ENCODE data around the gene FBXO27. TPM values are rescaled to one million over a fixed set of nuclear protein-coding genes. Genes with fewer than 3 reads are reported as not detected.

Gene FBXO27
- total RNA-seq, 1 donor from 2014 or later = 6.0 TPM

GRCh38 chr19:39031368-39032062 is 834 bp downstream of the FBXO27 start:
- Mint-ChIP-seq H3K9me3 (ENCODE audit: unreplicated experiment) (no peaks in the 10 kb centered on the region), H3K27me3 (ENCODE audit: unreplicated experiment) (peaks cover 2% of the 10 kb centered on the region), H3K36me3 (ENCODE audit: unreplicated experiment) (peaks cover 3% of the 10 kb centered on the region), H3K27ac (ENCODE audit: unreplicated experiment) (no peak overlapping the region), H3K4me3 (ENCODE audit: unreplicated experiment) (peak overlapping the region; percentile 70), H3K4me1 (ENCODE audit: unreplicated experiment) (peaks cover 16% of the 10 kb centered on the region)
- peak; percentile 91 for DNase-seq (ENCODE audit: extremely low spot score, unreplicated experiment)
- TF ChIP-seq CTCF (IDR thresholded peaks at IDR 0.05) = no peak

DNA sequence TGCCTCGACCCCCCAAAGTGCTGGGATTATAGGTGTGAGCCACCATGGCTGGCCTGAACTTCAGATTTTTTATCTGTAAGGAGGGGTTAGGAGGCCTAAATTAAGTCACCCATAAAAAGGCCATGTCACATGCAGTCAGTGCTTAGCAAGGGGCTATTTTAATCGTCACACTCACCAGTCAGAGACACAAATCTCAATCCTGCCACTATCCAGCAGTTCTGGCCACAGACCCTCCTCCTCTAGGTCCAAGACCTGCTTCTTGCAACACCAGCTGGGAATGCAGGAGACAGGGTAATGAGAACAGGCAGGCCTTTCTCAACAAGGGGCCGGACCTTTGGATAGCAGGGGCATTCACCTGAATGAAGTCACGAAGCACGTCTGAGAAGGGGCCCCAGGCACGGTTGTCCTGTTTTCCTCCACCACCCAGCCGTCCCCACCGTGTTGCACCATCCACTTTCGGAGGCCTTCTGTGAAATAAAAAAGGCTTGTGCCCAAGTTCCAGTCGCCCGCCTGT is 1.4 kb downstream of the FBXO27 start:
- no peak overlapping the region for H3K27ac Mint-ChIP-seq (ENCODE audit: unreplicated experiment)
- peaks cover 2% of the 10 kb centered on the region for H3K27me3 Mint-ChIP-seq (ENCODE audit: unreplicated experiment)
- no peak for DNase-seq (ENCODE audit: extremely low spot score, unreplicated experiment)
- peaks cover 3% of the 10 kb centered on the region for H3K36me3 Mint-ChIP-seq (ENCODE audit: unreplicated experiment)
- H3K4me1 Mint-ChIP-seq (ENCODE audit: unreplicated experiment) = peaks cover 16% of the 10 kb centered on the region
- no peaks in the 10 kb centered on the region for H3K9me3 Mint-ChIP-seq (ENCODE audit: unreplicated experiment)
- TF ChIP-seq CTCF (IDR thresholded peaks at IDR 0.05) = no peak
- H3K4me3 Mint-ChIP-seq (ENCODE audit: unreplicated experiment) = peak overlapping the region; percentile 70

DNA sequence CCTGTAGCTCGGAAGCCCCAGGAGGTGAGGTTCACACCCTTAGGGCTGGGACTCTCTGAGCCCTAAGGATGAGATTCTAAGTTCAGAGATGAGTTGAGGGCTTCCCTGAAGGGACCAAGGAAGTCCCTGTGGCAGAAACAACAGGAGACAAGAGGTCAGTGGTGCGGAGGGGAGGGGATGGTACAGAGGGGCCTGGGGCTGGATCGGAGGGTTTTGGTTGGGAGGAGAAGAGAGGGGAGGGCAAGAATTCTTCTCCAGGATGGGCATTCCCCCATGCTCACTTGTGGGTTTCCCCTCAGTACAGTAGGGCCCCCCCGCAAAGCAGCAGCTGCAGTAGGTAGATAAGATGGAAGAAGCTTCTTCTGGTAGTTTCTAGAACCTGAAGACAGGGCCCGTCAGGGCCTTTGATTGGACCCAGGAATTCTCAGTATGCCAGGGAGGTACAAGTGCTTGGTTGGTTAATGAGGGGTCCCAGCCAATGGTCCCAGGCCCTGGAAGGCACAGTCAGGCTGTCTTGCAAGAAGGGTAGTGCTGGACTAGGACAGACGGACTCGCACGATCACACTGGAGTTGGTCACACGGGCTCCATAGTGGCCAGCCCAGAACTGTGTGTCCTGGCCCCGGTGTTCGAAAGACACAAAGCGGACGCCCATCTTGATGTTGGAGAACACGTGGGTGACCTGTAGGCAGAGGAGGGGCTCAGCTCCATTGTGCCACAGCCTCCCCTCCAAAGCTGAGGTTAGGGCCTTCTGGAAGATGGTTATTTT is 7.3 kb downstream of the FBXO27 start:
- H3K36me3 Mint-ChIP-seq (ENCODE audit: unreplicated experiment) = peaks cover 3% of the 10 kb centered on the region
- TF ChIP-seq CTCF (IDR thresholded peaks at IDR 0.05) = no peak
- H3K27ac Mint-ChIP-seq (ENCODE audit: unreplicated experiment) = no peak overlapping the region
- peaks cover 8% of the 10 kb centered on the region for H3K27me3 Mint-ChIP-seq (ENCODE audit: unreplicated experiment)
- no peaks in the 10 kb centered on the region for H3K9me3 Mint-ChIP-seq (ENCODE audit: unreplicated experiment)
- H3K4me3 Mint-ChIP-seq (ENCODE audit: unreplicated experiment) = no peak overlapping the region
- H3K4me1 Mint-ChIP-seq (ENCODE audit: unreplicated experiment) = no peaks in the 10 kb centered on the region
- DNase-seq (ENCODE audit: extremely low spot score, unreplicated experiment) = no peak

- H3K27me3 Mint-ChIP-seq (ENCODE audit: unreplicated experiment) = peaks cover 20% of the 10 kb centered on the region
- no peak for DNase-seq (ENCODE audit: extremely low spot score, unreplicated experiment)
- no peak overlapping the region for H3K4me3 Mint-ChIP-seq (ENCODE audit: unreplicated experiment)
- H3K36me3 Mint-ChIP-seq (ENCODE audit: unreplicated experiment) = no peaks in the 10 kb centered on the region
- H3K9me3 Mint-ChIP-seq (ENCODE audit: unreplicated experiment) = no peaks in the 10 kb centered on the region
- no peak for TF ChIP-seq CTCF (IDR thresholded peaks at IDR 0.05)
- no peaks in the 10 kb centered on the region for H3K4me1 Mint-ChIP-seq (ENCODE audit: unreplicated experiment)
- no peak overlapping the region for H3K27ac Mint-ChIP-seq (ENCODE audit: unreplicated experiment)
Measured at GRCh38 chr19:39021063-39021462, 11.3 kb downstream of the FBXO27 start.

- H3K27ac Mint-ChIP-seq (ENCODE audit: unreplicated experiment) = no peak overlapping the region
- H3K4me3 Mint-ChIP-seq (ENCODE audit: unreplicated experiment) = no peak overlapping the region
- H3K27me3 Mint-ChIP-seq (ENCODE audit: unreplicated experiment) = peaks cover 28% of the 10 kb centered on the region
- DNase-seq (ENCODE audit: extremely low spot score, unreplicated experiment) = no peak
- H3K9me3 Mint-ChIP-seq (ENCODE audit: unreplicated experiment) = no peaks in the 10 kb centered on the region
- TF ChIP-seq CTCF (IDR thresholded peaks at IDR 0.05) = no peak
- H3K36me3 Mint-ChIP-seq (ENCODE audit: unreplicated experiment) = no peaks in the 10 kb centered on the region
- no peaks in the 10 kb centered on the region for H3K4me1 Mint-ChIP-seq (ENCODE audit: unreplicated experiment)
Measured at GRCh38 chr19:39017646-39018045, 14.7 kb downstream of the FBXO27 start.

Data from osteocyte (in vitro differentiated cells).